Fibroblast of lung (primary cell): ENCODE results near the gene PDE3A. TPM values are rescaled to one million over a fixed set of nuclear protein-coding genes. Genes with fewer than 3 reads are reported as not detected.
"Not testable (repeated sequence)": the region's sequence is repeated elsewhere in the genome, so short reads cannot be mapped to it uniquely, and the experiment has no call there.

Source experiments
- DNase-seq, 2 donors: peaks; one replicate each; pipeline versions ENCODE4 v3.0.0 to v3.0.0-alpha.2; 2010; ENCODE audit warnings: low read depth in 2 of 2
- H2AFZ ChIP-seq: 2 replicates; pipeline ENCODE4 v1.5.1; 2012; ENCODE audit warnings: low read length, control low read depth, inconsistent platforms
- H3K27ac ChIP-seq: 2 replicates; pipeline ENCODE4 v1.5.1; 2011; ENCODE audit warnings: low read length, control low read depth; ENCODE audit not compliant: insufficient read depth
- H3K27me3 ChIP-seq: 2 replicates; pipeline ENCODE4 v1.5.1; 2011; ENCODE audit warnings: mild to moderate bottlenecking, low read length; ENCODE audit not compliant: control insufficient read depth, insufficient read depth
- H3K36me3 ChIP-seq: 2 replicates; pipeline ENCODE4 v1.5.1; 2011; ENCODE audit warnings: low read length; ENCODE audit not compliant: control insufficient read depth, insufficient read depth
- H3K4me1 ChIP-seq: 2 replicates; pipeline ENCODE4 v1.5.1; 2011; ENCODE audit warnings: low read length; ENCODE audit not compliant: control insufficient read depth, insufficient read depth; ENCODE audit errors: extremely low read depth
- H3K4me2 ChIP-seq: 2 replicates; pipeline ENCODE4 v1.5.1; 2011; ENCODE audit warnings: low read length, control low read depth; ENCODE audit not compliant: insufficient read depth; ENCODE audit errors: extremely low read depth
- H3K4me3 ChIP-seq, 4 experiments: fragments of 200-600 bp in 1 of 4; sonication (generic) in 1 of 4; replicated peaks in 1 of 4; 2 replicates each; pipeline ENCODE4 v1.5.1; 2011 to 2016; ENCODE audit warnings: low read length in 4 of 4, low read depth in 3 of 4, mild to moderate bottlenecking in 3 of 4, control low read depth in 2 of 4, inconsistent platforms in 1 of 4, mixed read lengths in 1 of 4; ENCODE audit not compliant: insufficient read depth in 1 of 4; ENCODE audit errors: control extremely low read depth in 1 of 4
- H3K79me2 ChIP-seq: 2 replicates; pipeline ENCODE4 v1.5.1; 2012; ENCODE audit warnings: mild to moderate bottlenecking, low read length, inconsistent platforms; ENCODE audit not compliant: control insufficient read depth, insufficient read depth
- H3K9ac ChIP-seq: 2 replicates; pipeline ENCODE4 v1.5.1; 2011; ENCODE audit warnings: mild to moderate bottlenecking, low read length, control low read depth; ENCODE audit not compliant: insufficient read depth
- H3K9me3 ChIP-seq: 2 replicates; pipeline ENCODE4 v1.5.1; 2012; ENCODE audit warnings: low read depth, low read length; ENCODE audit not compliant: control insufficient read depth, insufficient read depth
- H4K20me1 ChIP-seq: 2 replicates; pipeline ENCODE4 v1.5.1; 2011; ENCODE audit warnings: low read length; ENCODE audit not compliant: control insufficient read depth, insufficient read depth; ENCODE audit errors: extremely low read depth
- EZH2 ChIP-seq: IDR thresholded peaks from 2 replicates; pipeline ENCODE4 v1.5.1; 2012; ENCODE audit warnings: low read length, control low read depth, mild to moderate bottlenecking; ENCODE audit errors: missing control alignments
- polyA plus RNA-seq, 2 donors: library from polyadenylated mRNA; depleted of rRNA in 1 of 2; stranded (reverse) in 1 of 2; unstranded in 1 of 2; fragments of >200 nt; gene quantifications; 2 replicates each; pipeline ENCODE4 v1.2.1, GENCODE V29; 2011 to 2012; ENCODE audit warnings: missing spikeins in 1 of 2
- total RNA-seq: library from RNA; depleted of rRNA; stranded (reverse); fragments of >200 nt; gene quantifications from 2 replicates; pipeline ENCODE4 v1.2.1, GENCODE V29; 2014
- TF ChIP-seq, protein P1 (sequence below), 2 donors: IDR thresholded peaks in 1 of 2; conservative IDR thresholded peaks in 1 of 2; 1 replicate in 1 of 2; 2 replicates in 1 of 2; pipeline ENCODE4 v1.5.1; 2011 to 2012; ENCODE audit warnings: low read length in 2 of 2, control low read depth in 1 of 2, inconsistent platforms in 1 of 2, low read depth in 1 of 2, mild to moderate bottlenecking in 1 of 2

PDE3A gene
- total and polyA plus RNA-seq, 2 donors (not counting 1 experiment from before 2014, with no cell fraction given), result 0.17 to 2.7 TPM

DNA sequence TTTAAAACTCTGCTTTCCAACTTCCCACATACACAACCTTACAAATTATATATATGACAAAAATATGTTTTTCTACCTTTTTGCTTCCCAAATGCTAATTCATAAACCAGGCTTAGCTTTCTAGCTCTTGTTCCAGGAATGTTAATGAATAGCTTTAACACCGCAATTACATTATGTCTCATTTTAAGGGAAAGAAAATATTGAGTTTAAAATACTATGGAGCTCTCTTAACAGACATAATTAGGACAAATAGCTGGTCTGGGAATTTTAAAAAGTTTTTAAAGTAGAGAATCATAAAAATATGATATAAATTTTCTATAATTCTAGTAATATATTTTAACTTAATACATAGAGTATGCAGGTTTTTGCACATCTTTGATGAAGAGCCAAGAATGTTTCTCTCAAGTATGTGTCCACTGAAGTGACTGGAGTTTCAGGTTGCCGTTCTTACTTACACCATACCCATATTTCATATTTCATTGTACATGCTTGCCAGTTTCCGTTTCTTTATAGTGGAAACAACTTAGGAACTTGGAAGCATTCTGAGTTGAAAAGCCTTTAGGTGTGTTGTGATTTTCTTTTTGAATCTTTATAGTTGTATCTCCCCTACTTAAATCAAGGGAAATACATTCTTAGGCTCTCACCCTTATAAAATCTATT lies 236.2 kb downstream of the PDE3A start:
- H4K20me1 ChIP-seq, result no peaks in the 10 kb centered on the region
- no peak overlapping the region for H3K4me3 ChIP-seq
- no peaks in the 10 kb centered on the region for H3K79me2 ChIP-seq
- H3K27me3 ChIP-seq, result no peaks in the 10 kb centered on the region
- DNase-seq, result peak in 1 of 2 donors; percentile 38
- no peaks in the 10 kb centered on the region for H3K9me3 ChIP-seq
- H2AFZ ChIP-seq, result no peak overlapping the region
- H3K27ac ChIP-seq, result no peak overlapping the region
- TF ChIP-seq EZH2, result no peak
- TF ChIP-seq, protein P1, sequence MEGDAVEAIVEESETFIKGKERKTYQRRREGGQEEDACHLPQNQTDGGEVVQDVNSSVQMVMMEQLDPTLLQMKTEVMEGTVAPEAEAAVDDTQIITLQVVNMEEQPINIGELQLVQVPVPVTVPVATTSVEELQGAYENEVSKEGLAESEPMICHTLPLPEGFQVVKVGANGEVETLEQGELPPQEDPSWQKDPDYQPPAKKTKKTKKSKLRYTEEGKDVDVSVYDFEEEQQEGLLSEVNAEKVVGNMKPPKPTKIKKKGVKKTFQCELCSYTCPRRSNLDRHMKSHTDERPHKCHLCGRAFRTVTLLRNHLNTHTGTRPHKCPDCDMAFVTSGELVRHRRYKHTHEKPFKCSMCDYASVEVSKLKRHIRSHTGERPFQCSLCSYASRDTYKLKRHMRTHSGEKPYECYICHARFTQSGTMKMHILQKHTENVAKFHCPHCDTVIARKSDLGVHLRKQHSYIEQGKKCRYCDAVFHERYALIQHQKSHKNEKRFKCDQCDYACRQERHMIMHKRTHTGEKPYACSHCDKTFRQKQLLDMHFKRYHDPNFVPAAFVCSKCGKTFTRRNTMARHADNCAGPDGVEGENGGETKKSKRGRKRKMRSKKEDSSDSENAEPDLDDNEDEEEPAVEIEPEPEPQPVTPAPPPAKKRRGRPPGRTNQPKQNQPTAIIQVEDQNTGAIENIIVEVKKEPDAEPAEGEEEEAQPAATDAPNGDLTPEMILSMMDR (conservative IDR thresholded peaks at IDR 0.05 in 1 of 2, IDR thresholded peaks at IDR 0.05 in 1 of 2; ENCODE audit: low read depth in 1 of 2, low read length in 2 of 2), result no peak
- H3K4me2 ChIP-seq, result no peak overlapping the region
- no peaks in the 10 kb centered on the region for H3K36me3 ChIP-seq
- no peak overlapping the region for H3K9ac ChIP-seq
- H3K4me1 ChIP-seq, result peaks cover 3% of the 10 kb centered on the region

DNA sequence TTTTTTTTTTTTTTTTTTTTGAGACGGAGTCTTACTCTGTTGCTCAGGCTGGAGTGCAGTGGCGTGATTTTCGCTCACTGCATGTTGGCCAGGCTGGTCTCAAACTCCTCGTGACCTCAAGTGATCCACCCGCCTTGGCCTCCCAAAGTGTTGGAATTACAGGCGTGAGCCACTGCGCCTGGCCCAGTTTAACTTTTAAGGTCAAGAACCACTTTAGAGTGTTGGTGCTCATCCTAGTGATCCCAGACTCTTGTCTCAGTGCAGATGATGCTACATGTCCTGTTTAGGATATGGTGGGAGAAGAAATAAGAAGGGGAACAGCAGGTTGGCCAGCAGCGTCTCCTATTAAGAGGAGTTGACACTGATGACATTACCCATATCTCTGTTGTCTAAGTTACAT lies 246.7 kb downstream of the PDE3A start:
- H3K36me3 ChIP-seq, H2AFZ ChIP-seq, H3K9me3 ChIP-seq, H3K79me2 ChIP-seq, H3K27me3 ChIP-seq, H3K27ac ChIP-seq, H3K9ac ChIP-seq, H4K20me1 ChIP-seq, DNase-seq, H3K4me3 ChIP-seq, H3K4me2 ChIP-seq, H3K4me1 ChIP-seq: not testable (repeated sequence)

DNA sequence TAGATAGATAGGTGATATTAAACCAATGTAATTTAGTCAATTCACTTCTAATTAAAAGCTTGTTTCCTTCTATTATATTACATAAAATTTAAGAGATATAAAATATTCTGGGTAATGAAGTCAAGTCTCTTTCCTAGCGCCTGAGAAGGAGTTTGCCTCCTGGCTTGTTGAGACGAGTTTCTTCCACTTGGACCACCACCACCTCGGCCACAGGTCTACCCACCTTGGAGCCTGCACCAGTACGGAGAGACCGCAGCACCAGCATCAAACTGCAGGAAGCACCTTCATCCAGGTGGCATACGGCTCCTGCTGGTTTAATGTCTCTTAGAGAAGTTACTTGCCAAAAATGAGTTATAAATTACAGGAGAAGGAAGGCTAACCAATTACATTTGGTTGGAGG lies 247.8 kb downstream of the PDE3A start:
- TF ChIP-seq, protein P1 (conservative IDR thresholded peaks at IDR 0.05 in 1 of 2, IDR thresholded peaks at IDR 0.05 in 1 of 2; ENCODE audit: low read depth in 1 of 2, low read length in 2 of 2), result no peak
- no peak for TF ChIP-seq EZH2
- Histone ChIP-seq H4K20me1 (no peaks in the 10 kb centered on the region), H3K36me3 (no peaks in the 10 kb centered on the region), H3K4me1 (no peaks in the 10 kb centered on the region), H2AFZ (no peak overlapping the region), H3K27ac (no peak overlapping the region), H3K4me2 (no peak overlapping the region), H3K9me3 (no peaks in the 10 kb centered on the region), H3K4me3 (no peak overlapping the region), H3K27me3 (no peaks in the 10 kb centered on the region), H3K9ac (no peak overlapping the region), H3K79me2 (no peaks in the 10 kb centered on the region)
- DNase-seq, result no peak
